ENCODE measurements around the gene MRPL58.
"Not testable (repeated sequence)": the region's sequence is repeated elsewhere in the genome, so short reads cannot be mapped to it uniquely, and the experiment has no call there.

Gene MRPL58

DNA sequence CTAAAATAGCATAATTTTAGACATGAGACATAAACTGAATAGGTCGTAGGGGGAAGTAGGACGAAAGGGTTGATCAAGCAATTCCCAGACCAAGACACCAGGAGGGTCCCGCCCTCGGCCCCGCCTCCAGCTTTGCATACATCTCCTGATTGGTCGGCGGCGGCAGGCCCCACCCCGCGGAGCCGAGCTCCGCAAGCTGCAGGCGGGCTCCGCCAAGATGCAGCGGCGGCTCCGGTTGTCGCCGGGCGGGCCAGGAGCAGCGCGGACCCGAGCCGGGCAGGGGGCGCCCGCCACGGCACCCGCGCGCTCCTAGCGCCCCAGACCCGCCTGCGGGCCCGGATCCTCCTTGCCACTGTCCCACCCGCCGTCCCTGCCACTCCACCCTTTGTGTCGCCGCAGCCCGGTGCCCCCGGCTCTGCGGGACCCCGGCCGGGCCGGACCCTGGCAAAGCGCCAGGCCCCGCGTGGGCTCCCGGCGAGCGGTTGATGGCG is 25.0 kb upstream of the MRPL58 start, which contains the start of gene CDR2L:
CDR2L (plus strand) TSS at position 215 of the 491 bp plus-strand sequence. CDS start 412 bp downstream, outside the sequence.
- DNase-seq = peak; percentile 50 to 98 (median 93)

DNA sequence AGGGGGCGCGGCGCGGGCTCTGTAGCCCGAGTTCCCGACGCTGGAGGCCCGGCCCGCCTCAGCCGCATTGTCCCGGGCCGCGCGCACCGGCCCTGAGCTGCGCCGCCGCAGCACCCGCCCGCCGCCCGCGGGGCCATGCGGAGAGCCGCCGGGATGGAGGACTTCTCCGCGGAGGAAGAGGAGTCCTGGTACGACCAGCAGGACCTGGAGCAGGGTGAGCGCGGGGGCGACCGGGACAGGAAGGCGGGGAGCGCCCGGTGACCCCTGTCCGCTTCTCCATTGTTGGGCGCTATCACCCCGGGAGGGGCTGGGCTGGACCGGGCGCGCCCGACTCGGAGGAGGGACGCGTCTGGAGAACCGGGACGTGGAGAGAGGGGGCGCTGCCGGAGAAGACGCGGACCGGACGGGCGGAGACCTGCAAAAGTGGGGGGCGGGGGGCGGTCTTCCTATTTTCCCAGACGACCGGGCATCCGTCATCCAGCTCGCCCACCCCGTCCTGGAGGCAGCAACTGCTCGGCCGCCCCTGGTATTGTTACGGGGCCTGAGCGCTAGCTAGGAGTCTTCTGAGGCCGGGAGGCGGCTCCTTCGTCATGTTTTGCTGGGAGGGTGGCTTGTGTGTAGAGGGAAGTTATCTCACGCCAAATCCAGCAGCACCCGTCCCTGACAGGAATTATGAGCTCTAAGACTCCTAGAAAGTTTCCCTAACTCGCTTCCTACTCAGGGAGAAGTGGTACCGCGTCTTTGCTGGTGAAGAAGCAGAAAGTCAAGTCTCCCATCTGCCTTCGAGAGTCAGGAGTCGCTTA is 24.4 kb upstream of the MRPL58 start:
- peak in 54 of 56 donors; percentile 15 to 84 (median 58) for DNase-seq

DNA sequence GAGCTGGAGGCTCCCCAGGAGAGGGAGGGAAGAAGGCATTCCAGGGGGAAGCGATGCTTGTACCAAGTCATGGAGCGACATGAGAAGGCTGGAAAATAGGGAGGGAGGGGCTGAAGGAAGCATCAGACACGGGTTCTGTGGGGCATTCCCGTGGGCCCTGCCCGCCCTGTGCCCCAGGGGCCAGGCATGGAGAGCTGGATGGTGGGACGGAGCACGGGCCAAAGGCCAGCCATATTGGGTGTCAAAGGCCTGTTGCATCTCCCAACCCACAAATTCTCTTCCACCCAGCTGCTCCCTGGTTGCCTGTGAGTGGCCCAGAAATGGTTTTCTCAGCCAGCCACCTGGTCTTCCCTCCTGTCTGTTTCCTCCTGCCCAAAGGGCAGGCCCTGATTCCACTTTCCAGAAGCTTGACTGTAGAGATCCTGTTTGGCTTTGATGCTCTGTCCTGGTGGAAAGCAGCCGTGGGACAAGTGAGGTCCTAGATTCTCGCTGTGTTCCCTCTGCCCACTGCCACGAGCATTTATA is 21.8 kb upstream of the MRPL58 start:
- DNase-seq = no peak

DNA sequence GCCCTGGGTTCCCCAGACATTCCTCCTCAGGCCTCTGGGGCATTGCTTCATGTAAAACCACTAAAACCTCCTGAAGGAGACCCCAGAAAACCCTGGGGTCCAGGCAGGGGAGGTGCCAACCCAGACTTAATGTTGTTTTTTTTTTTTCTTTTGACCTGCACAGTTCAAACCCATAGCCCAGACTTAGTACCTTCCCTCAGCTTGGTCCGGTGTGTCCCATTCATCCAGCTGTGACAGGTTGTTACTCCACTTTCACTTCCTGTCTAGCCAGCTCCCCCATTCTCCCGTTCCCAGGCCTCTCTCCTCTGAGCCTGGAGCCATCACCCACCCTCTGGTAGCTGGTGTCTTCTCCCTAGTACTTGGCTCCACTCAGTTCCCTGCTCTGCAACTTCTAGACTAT is 20.2 kb upstream of the MRPL58 start:
- DNase-seq = no peak

DNA sequence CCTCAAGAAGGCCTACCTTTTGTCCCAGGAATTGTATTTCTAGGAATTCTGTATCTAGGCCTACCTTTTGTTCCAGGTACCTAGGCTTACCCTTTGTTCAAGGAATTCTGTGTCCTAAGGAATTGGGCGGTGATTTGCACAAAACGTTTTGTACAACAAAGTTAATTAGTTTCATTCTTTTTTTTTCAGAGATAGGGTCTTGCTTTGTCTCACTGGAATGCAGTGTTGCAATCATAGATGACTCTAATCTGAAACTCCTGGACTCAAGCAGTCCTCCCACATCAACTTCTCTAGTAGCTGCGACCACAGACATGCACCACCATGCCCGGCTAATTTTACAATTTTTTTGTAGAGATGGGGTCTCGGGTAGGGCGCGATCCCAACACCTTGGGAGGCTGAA is 18.0 kb upstream of the MRPL58 start:
- DNase-seq = no peak

DNA sequence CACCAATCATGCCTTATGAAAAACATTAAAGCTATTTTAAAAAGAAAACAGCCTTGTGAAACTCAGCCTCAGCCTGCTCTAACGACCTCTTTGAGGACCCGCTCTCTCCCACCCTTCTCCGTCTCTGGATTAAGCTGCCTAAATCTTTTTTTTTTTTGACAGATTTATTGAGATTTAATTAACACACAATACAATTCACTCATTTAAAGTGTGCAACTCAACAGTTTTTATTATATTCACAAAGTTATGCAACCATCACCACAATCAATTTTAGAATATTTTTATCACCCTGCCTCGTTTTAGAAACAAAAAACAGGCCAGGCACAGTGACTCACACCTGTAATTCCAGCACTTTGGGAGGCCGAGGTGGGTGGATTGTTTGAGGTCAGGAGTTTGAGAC is 16.6 kb upstream of the MRPL58 start:
- peak in 1 of 56 donors; percentile 15 for DNase-seq

DNA sequence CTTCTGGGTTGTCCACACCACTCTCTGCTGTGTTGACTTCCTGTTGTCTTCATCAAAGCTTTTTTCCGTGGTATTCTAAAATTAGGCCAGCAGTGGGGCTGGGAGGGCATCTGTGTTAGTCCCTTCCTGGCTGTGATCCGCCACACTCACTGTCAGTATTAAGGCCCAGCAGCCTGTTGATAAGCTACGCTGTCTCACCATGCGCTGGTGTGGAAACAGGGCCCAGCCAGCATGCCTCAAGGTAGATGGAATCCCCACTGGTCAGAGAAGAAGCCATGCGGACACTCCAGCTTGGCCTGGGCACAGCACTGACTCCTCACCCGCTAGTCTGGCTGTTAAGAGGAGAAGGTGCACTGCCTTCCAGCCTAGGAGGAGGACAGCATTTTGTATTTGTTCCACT is 13.7 kb upstream of the MRPL58 start:
- no peak for DNase-seq

DNA sequence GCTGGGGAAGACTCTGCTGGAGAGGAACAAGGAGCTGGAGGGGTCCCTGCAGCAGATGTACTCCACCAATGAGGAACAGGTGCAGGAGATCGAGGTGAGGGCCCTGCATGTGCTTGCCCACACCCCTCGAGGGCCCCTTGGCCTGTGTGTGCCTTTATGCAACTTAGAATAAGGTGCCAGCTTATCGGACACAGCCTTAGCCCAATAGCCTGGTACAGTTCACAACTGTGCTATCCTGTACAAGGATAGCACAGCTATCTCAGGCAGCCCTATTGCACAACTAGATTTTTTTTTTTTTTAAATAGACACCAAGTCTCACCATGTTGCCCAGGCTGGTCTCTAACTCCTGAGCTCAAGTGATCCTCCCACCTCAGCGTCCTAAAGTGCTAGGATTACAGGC is 12.9 kb upstream of the MRPL58 start:
- no peak for DNase-seq

DNA sequence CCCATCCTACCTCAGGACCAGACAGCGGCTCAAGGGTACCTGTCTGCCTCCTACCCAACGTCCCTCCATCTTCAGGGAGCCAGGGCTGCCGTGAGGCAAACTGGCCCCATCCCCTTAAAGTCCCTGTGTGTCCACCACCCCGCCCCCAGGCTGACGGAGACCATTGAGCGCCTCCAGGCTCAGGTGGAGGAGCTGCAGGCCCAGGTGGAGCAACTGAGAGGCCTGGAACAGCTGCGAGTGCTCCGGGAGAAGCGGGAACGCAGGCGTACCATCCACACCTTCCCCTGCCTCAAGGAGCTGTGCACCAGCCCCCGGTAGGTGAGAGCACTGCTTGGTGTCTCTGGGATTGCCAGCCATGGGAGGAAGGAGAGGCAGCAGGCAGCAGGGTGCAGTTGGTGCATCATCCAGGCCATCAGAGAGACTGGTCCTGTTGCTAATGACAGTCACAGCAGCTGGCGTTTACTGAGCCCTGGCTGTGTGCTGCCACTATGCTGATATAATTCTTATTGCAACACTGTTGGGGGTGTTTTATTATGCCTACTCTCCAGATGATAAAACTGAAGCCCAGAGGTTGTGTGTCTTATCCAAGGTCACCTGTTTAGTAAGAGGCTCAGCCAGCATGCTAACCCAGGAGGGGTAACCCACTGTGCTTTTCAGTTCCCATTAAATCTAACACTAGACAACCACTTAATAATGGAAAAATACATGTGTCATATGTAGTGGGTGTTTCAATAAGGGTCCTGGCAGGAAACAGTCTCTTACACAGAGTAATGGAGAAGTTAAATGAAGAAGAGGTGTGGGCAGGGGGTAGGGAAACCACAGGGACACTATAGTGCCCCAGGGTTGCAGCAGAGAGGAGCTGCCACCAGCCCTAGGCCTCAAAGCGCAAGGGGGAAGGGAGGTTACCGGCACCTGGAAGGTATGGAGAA is 10.3 kb upstream of the MRPL58 start:
- DNase-seq = no peak

DNA sequence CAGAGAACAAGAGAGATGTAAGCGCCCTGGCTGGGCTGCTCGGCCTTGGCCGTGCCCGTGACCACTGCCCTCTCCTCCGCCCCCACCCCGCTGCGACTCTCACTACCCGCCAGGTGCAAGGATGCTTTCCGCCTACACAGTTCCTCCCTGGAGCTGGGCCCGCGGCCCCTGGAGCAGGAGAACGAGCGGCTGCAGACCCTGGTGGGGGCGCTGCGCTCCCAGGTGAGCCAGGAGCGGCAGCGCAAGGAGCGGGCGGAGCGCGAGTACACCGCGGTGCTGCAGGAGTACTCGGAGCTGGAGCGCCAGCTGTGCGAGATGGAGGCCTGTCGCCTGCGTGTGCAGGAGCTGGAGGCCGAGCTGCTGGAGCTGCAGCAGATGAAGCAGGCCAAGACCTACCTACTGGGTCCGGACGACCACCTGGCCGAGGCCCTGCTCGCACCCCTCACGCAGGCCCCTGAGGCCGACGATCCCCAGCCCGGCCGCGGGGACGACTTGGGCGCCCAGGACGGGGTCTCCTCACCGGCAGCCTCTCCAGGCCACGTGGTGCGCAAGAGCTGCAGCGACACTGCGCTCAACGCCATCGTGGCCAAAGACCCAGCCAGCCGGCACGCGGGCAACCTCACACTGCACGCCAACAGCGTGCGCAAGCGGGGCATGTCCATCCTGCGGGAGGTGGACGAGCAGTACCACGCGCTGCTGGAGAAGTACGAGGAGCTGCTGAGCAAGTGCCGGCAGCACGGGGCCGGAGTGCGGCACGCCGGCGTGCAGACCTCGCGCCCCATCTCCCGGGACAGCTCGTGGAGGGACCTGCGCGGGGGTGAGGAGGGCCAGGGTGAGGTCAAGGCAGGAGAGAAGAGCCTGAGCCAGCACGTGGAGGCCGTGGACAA is 9.2 kb upstream of the MRPL58 start:
- DNase-seq = no peak

DNA sequence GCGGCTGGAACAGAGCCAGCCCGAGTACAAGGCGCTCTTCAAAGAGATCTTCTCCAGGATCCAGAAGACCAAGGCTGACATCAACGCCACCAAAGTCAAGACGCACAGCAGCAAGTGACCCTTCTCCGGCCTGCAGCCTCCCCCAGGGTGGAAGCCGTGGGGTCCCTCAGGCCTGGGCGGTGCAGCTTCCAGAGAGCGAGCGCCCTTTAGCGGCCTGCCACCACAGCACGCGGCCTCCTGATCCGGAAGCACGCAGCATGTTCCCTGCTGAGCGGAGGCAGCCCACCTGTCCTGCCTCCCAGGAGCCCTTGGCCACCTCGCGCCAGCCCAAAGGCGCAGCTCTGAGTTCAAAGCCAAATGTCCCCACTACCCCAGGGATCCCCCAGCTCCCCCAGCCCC is 8.5 kb upstream of the MRPL58 start:
- no peak for DNase-seq

DNA sequence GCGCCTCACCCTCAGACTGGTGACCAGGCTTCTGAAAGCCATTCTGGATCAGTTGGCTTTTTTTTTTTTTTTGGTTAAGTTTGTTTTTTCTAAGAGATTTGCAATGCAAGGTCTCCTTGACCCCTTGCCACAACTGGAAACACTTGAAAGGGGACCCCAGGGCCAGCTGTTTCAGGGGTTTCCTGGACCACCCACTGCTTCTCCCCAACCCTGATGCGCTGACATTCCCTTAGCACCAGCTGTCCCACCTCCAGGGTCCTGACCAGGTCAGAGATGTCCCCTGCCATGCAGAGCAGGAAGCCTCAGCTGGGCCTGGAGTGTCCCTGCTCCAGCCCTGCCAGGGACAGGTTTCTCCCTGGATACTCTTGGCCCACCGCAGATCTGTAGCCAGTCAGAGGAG is 8.1 kb upstream of the MRPL58 start:
- DNase-seq = no peak

DNA sequence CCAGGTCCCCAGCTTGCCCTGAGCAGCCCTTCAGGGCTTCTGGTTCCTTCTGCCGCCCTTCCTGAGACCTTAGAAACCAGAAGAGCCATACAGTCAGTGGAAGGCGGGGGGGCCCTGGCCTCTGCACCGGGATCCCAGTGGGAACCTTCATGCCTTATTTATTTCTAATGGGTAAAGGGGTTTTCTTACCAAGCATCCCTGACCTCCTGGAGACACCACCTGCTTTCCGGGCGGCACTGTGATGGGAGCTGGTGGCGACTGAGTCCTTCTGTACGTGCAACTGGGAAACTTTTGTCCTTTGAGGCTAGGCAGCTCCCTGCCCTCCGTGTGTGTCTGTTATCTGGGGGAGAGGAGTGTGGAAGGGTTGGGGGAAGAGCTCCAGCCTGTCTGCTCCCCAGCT is 7.2 kb upstream of the MRPL58 start:
- DNase-seq = no peak

DNA sequence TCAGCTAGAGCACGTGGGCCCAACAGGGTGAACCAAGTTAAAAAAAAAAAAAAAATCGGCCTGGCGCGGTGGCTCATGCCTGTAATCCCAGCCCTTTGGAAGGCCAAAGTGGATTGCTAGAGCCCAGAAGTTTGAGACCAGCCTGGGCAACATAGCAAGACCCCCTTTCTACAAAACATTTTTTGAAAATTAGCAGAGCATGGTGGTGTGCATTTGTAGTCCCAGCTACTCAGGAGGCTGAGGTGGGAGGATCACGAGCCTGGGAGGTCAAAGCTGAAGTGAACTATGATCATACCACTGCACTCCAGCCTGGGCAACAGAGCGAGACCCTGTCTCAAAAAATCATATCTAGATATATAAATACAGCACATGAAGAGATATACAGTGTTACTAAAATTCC is 6.4 kb upstream of the MRPL58 start:
- not testable (repeated sequence) for DNase-seq

DNA sequence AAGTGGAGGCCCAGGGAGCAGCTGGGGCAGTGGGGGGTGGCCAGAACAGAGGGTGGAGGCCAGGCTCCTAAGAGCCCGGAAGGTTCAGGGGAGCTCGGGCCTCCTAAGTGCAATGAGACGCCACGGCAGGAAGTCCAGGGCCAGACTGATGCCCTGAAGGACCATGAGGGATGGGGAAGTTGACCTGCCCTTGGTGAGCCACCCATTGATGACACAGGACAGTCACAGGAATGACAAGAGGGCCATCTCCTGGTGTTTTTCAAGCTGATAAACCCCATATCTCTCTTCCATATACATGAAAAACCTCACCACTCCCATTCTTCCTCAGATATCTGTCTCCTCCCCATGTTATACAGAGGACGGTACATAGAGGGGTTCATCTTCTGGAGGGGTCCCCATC is 5.8 kb upstream of the MRPL58 start:
- DNase-seq = no peak

DNA sequence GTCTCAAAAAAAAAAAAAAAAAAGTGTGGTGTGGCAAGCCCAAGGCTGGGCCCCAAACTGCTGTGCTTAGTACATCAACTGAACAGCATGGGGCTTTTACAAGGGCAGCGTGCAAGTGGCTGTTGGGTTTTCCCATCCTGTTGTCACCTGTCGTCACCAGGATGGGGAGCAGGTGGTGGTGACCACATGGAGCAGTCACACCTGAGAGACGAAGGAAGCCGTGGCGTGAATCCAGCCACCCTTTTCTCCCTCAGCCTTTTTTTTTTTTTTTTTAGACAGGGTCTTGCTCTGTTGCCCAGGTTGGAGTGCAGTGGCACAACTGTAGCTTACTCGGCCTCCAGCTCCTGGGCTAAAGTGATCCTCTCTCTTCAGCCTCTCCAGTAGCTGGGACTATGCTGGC is 4.1 kb upstream of the MRPL58 start:
- DNase-seq = no peak

DNA sequence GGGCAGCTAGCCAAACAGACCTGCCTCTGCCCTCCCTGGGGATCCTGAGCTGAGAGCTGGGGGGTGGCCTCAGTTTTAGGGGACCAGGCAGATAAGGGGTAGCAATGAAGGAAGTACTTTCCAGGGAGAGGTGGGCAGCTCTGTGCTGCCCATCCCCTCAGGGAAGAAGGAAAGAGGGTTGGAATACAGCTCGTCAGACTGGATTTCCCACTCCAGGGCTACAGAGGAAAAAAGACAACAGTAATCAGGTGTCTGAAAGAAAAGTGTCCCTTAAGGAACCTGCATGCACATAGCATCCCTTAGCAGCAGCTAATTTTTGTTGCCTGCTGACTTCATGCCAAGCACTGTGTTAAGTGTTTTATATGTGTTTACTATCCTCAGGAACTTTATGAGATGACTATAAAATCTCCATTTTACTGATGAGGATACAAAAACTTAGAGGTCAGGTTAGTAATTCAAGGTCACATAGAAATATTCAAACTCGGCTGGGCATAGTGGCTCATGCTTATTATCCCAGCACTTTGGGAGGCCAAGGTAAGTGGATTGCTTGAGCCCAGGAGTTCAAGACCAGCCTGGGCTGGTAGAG is 3.2 kb upstream of the MRPL58 start:
- DNase-seq = no peak

DNA sequence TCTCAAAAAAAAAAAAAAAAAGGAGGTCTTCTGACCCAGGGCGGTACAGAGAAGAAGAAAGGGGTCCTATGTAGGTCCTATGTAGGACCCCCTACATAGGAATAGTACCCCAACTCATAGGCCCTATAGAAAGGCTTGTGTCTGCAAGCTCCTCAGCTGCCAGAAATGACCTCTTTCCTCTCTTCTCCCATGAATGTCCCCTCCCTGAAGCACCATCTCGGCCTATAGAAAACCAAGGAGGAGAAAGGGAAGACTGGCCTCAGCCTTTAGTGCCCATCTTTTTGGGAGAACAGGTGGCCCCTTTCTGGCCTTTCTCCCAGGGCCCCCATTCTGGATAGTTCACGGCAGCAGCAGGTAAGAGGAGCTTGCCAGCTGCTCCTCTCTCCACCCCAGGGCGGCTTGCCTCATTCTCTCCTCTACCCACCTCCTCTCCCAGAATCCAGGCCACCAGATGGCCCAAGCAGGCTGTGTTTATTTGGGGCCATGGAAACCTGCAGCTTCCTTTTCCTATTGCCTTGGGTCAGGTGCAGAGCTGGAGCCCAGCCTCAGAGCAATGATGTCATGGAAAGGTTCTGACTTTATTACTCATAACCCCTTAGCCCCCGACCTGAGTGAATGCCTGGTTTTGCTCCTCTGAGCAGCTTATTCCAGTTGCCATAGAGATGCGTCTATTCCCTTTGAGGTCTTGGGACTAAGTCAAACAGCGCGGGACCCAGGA is 1.6 kb upstream of the MRPL58 start:
- no peak for DNase-seq

DNA sequence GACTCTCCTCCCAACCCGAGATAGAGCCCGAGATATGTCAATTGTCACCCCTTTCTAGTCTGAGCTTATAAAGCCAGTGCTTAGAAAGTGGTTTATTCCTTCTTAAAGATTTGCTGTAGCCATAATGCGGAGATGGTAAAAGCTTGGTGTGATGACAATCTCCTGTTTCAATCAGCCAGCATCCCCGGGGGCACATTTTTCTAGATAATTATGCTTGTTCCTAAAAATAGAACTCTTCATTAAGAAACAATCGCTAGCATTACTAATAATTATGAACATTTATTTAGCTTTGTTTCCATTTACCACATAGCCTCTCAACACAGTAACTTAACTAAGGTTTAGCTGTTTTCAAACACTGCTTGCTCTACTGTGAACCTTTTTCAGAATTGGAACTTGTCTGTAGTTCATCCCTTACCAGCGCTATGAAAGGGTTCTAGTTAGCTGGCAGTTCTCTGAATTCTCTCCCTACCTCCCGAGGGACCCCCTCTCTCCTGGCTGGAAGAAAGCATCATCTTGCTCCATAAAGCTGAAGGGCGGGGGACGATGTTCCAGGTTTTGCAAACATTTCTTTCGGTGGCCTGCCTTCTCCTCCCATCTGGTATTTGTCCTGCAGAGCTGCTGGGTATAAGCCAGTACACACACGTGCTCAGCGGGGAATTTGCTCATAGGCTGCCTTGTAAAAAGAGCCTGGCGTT is 922 bp upstream of the MRPL58 start:
- DNase-seq = peak in 43 of 56 donors; percentile 18 to 73 (median 41)

DNA sequence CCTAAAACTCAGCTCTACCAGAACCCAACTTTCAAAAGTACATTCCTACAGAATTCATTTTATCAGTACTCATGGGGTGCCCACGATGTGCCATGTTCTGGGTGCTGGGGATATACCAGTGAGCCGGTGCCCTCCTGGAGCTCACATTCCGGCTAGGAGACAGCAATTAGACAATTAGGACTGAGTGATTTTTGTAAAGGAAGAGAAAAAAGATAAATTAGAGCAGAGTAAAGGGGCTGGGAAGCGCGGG is 449 bp upstream of the MRPL58 start:
- peak in 2 of 56 donors; percentile 48 to 61 for DNase-seq

Measured in nucleus accumbens (tissue), 56 donors.